ENCODE measurements around the gene ACP5.

The ACP5 gene

DNA sequence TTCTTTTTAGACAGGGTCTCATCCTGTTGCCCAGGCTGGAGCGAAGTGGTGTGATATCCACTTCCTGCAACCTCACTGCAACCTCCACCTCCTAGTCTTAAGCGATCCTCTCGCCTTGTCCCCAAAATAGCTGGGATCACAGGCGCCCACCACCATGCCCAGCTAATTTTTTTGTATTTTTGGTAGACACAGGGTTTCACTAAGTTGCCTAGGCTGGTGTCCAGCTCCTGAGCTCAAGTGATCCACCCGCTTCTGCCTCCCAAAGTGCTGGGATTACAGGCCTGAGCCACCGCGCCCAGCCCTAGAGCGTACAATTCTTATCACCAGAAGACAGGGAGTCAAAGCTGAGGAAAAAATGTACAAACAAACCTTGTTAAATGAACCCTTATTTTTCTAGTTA lies 13.9 kb downstream of the ACP5 start:
- no peaks in the 10 kb centered on the region for H3K9me3 Mint-ChIP-seq
- DNase-seq (ENCODE audit: low spot score in 2 of 2) (no peak), ATAC-seq (no peak)
- peaks cover 30% of the 10 kb centered on the region for H3K4me1 Mint-ChIP-seq
- H3K4me3 Mint-ChIP-seq, result no peak overlapping the region
- no peak overlapping the region for H3K27ac Mint-ChIP-seq
- peaks cover 9% of the 10 kb centered on the region for H3K36me3 Mint-ChIP-seq

GRCh38 chr19:11560404-11561051 lies 16.9 kb downstream of the ACP5 start:
- Mint-ChIP-seq H3K4me3 (peak overlapping the region; percentile 84), H3K27ac (peak overlapping the region; percentile 58), H3K4me1 (peaks cover 47% of the 10 kb centered on the region), H3K36me3 (peaks cover 26% of the 10 kb centered on the region), H3K9me3 (no peaks in the 10 kb centered on the region)
- DNase-seq (ENCODE audit: low spot score in 2 of 2), result peak; percentile 31 to 74
- peak; percentile 72 for ATAC-seq

GRCh38 chr19:11558881-11559828 lies 18.3 kb downstream of the ACP5 start, which contains the start of gene ELOF1:
Gene ELOF1 (minus strand): TSS chr19:11559230. CDS start chr19:11554347, 4,883 bp downstream.
- Mint-ChIP-seq H3K4me1 (peaks cover 52% of the 10 kb centered on the region), H3K4me3 (peak within 1 kb of the TSS; percentile 84)
- ATAC-seq, result peak; percentile 96

DNA sequence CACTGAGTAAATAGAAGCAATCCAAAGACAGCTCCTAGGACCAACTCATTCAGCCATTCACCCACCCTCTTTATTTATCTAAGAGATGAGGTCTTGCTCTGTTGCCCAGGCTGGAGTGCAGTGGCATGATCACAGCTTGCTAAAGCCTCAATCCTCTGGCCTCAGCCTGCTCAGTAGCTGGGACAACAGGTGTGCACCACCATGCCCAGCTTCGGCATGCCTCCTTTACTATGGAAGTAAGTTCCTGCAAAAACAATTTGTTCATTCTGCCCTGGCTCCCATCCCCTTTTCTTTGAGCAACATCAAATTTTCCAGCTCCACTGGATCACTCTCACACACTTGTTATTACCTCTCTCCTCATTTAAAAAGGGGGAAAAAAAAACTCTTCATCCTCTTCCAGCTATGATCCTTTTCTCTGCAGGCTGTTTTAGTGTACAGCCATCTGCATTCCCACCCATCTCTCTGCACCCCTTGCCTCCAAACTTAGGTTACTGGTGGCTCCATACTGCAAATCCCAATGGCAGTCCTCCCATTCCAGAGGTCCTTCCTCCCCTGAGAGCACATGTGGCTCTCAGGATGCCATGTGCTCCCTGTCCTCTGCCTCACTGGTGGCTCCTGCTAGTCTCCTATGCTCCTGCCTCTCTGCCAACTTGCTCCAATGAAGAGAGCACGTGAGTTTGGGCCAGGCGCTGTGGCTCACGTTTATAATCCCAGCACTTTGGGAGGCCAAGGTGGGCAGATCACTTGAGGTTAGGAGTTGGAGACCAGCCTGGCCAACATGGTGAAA lies 20.6 kb downstream of the ACP5 start:
- Mint-ChIP-seq H3K4me3 (peak overlapping the region; percentile 84), H3K9me3 (no peaks in the 10 kb centered on the region), H3K4me1 (peaks cover 57% of the 10 kb centered on the region), H3K36me3 (peaks cover 49% of the 10 kb centered on the region), H3K27ac (peak overlapping the region; percentile 90)
- ATAC-seq (no peak), DNase-seq (ENCODE audit: low spot score in 2 of 2) (no peak)

More at GRCh38 chr19:11558881-11559828, 18.3 kb downstream of the ACP5 start, which contains the start of gene ELOF1:
- DNase-seq (ENCODE audit: low spot score in 2 of 2), result peak; percentile 91 to 97
- H3K36me3 Mint-ChIP-seq, result peaks cover 40% of the 10 kb centered on the region
- peak within 1 kb of the TSS; percentile 90 for H3K27ac Mint-ChIP-seq
- H3K9me3 Mint-ChIP-seq, result no peaks in the 10 kb centered on the region

DNA sequence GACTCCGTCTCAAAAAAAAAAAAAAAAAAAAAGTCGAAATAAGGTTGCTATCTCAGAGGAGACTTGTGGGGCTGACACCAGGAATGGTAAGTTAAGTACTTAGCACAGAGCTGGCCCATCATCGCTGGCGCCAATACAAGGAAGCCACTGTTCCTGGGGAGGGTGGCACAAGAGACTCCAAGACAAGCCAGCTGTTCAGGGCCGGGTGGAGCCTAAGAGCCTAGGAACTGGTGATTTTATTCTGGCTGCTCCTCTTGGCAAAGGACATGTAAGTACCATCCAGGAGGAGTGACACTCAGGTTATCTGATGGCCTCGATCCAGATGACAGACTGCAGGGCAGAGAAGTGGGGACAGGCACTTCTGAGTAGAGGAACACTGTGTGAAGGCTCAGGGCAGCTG lies 22.2 kb downstream of the ACP5 start:
- peak overlapping the region; percentile 50 for H3K27ac Mint-ChIP-seq
- H3K9me3 Mint-ChIP-seq, result no peaks in the 10 kb centered on the region
- H3K4me1 Mint-ChIP-seq, result peaks cover 47% of the 10 kb centered on the region
- DNase-seq (ENCODE audit: low spot score in 2 of 2) (no peak), ATAC-seq (no peak)
- peaks cover 49% of the 10 kb centered on the region for H3K36me3 Mint-ChIP-seq
- H3K4me3 Mint-ChIP-seq, result no peak overlapping the region

- peaks cover 40% of the 10 kb centered on the region for H3K4me1 Mint-ChIP-seq
- no peaks in the 10 kb centered on the region for H3K9me3 Mint-ChIP-seq
- no peak overlapping the region for H3K4me3 Mint-ChIP-seq
- peaks cover 46% of the 10 kb centered on the region for H3K36me3 Mint-ChIP-seq
- DNase-seq (ENCODE audit: low spot score in 2 of 2) (no peak), ATAC-seq (no peak)
- H3K27ac Mint-ChIP-seq, result no peak overlapping the region
Measured at GRCh38 chr19:11554160-11554559, 23.3 kb downstream of the ACP5 start.

DNA sequence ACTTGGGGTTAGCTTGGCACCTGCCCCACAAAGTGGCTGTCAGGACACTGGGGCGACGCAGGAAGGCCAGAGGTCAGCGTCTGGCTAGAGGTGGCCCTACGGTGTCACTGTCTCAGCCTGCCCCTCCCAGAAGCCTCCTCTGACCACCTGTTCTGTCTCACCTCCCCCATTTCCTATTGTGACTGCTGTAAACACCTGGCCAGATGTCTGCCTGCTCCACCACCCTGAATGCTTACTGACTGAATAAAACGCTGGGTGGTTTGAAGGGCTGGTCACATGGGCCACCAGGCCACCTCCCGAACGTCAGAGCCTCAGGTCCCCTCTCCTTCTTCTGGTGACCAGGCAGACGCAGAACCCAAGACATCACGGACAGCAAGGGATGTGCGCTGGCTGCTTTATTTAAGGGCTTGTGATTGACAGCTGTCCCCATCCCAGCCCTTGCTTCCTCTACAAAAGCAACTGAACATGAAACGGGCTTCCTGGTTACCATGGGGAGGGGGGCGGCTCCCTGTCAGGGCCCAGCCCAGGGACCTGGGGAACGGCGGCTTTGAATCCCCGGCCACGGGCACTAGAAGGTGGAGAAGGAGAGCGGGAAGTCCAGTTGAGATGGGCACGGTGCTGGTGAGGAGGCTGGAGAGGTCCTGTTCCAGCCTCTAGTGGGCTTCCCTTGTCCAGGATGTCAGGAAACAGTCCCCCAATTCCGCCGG lies 24.6 kb downstream of the ACP5 start:
- Mint-ChIP-seq H3K36me3 (peaks cover 37% of the 10 kb centered on the region), H3K4me3 (no peak overlapping the region)

GRCh38 chr19:11551603-11552235 lies 25.7 kb downstream of the ACP5 start:
- Mint-ChIP-seq H3K9me3 (no peaks in the 10 kb centered on the region), H3K4me3 (no peak overlapping the region), H3K4me1 (peaks cover 25% of the 10 kb centered on the region), H3K36me3 (peaks cover 31% of the 10 kb centered on the region), H3K27ac (no peak overlapping the region)
- ATAC-seq (peak; percentile 34), DNase-seq (ENCODE audit: low spot score in 2 of 2) (no peak)

More for the DNA sequence above, 24.6 kb downstream of the ACP5 start:
- H3K9me3 Mint-ChIP-seq, result no peaks in the 10 kb centered on the region
- ATAC-seq (no peak), DNase-seq (ENCODE audit: low spot score in 2 of 2) (no peak)
- peak overlapping the region; percentile 37 for H3K27ac Mint-ChIP-seq
- H3K4me1 Mint-ChIP-seq, result peaks cover 32% of the 10 kb centered on the region

DNA sequence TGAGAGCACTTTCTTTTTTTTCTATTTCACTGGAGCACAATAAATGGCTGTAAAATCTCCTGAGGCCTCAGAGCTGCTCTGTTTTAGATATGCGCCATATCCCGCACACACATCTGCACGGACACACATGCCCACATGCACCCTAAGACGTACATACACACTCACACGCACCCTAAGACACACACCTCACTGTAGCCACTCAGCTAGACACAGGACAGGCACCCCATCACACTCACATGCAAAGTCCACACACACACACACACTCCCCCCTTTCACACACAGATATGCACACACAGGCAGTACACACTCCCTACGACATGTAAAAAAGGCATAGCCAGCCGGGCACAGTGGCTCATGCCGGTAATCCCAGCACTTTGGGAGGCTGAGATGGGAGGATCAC lies 27.2 kb downstream of the ACP5 start:
- H3K27ac Mint-ChIP-seq, result no peak overlapping the region
- peaks cover 15% of the 10 kb centered on the region for H3K4me1 Mint-ChIP-seq
- ATAC-seq (no peak), DNase-seq (ENCODE audit: low spot score in 2 of 2) (no peak)
- H3K9me3 Mint-ChIP-seq, result no peaks in the 10 kb centered on the region
- no peak overlapping the region for H3K4me3 Mint-ChIP-seq
- H3K36me3 Mint-ChIP-seq, result peaks cover 21% of the 10 kb centered on the region

GRCh38 chr19:11549386-11549953 lies 28.0 kb downstream of the ACP5 start:
- Mint-ChIP-seq H3K36me3 (peaks cover 13% of the 10 kb centered on the region), H3K27ac (no peak overlapping the region), H3K4me3 (no peak overlapping the region), H3K4me1 (peaks cover 13% of the 10 kb centered on the region), H3K9me3 (no peaks in the 10 kb centered on the region)
- DNase-seq (ENCODE audit: low spot score in 2 of 2), result peak in 1 of 2 donors; percentile 40
- ATAC-seq, result no peak

GRCh38 chr19:11547929-11548700 lies 29.3 kb downstream of the ACP5 start:
- Mint-ChIP-seq H3K4me3 (no peak overlapping the region), H3K36me3 (no peaks in the 10 kb centered on the region), H3K27ac (no peak overlapping the region), H3K9me3 (no peaks in the 10 kb centered on the region), H3K4me1 (peaks cover 4% of the 10 kb centered on the region)
- ATAC-seq (no peak), DNase-seq (ENCODE audit: low spot score in 2 of 2) (peak in 1 of 2 donors; percentile 34)

GRCh38 chr19:11541238-11541637 lies 36.2 kb downstream of the ACP5 start:
- Mint-ChIP-seq H3K4me1 (peaks cover 11% of the 10 kb centered on the region), H3K4me3 (no peak overlapping the region), H3K27ac (no peak overlapping the region), H3K9me3 (no peaks in the 10 kb centered on the region), H3K36me3 (no peaks in the 10 kb centered on the region)
- DNase-seq (ENCODE audit: low spot score in 2 of 2) (no peak), ATAC-seq (no peak)

DNA sequence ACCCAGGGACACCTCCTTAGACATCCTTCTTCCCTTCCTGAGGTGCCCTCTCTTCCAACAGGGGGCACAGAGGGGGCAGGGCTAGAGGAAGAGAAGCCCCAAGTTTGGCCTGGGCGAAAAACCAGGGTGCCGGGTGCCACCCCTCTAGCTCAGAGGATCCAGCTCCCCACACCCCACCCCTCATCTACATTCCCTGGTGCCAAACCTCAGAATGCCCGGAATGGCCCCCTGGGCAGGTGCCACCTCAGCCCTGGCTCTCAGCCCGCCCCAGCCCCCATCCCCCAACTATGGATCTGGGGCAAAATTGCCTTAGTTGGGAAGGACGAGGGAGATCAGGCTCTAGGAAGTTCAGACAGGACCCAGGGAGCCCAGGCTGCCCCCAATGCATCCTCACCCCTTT lies 36.8 kb downstream of the ACP5 start:
- Mint-ChIP-seq H3K9me3 (no peaks in the 10 kb centered on the region), H3K4me3 (no peak overlapping the region), H3K4me1 (peaks cover 10% of the 10 kb centered on the region), H3K36me3 (no peaks in the 10 kb centered on the region), H3K27ac (no peak overlapping the region)
- DNase-seq (ENCODE audit: low spot score in 2 of 2) (no peak), ATAC-seq (no peak)
